Measurements from ENCODE around the gene MAPK8IP2.
"Not testable (repeated sequence)": the region's sequence is repeated elsewhere in the genome, so short reads cannot be mapped to it uniquely, and the experiment has no call there.

DNA sequence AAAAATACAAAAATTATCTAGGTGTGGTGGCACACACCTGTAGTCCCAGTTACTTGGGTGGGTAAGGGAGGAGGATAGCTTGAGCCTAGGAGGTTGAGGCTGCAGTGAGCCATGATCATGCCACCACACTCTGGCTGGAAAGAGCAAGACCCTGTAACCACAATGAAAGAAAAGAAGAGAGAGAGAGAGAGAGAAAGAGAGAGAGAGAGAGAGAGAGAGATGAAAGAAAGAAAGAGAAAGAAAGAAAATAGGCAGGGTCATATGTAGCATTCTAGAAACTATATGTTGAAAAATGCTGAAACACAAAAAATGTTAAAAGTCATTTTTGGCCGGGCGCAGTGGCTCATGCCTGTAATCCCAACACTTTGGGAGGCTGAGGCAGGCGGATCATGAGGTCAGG, 13.7 kb downstream of the MAPK8IP2 start:
- TF ChIP-seq, protein P1, sequence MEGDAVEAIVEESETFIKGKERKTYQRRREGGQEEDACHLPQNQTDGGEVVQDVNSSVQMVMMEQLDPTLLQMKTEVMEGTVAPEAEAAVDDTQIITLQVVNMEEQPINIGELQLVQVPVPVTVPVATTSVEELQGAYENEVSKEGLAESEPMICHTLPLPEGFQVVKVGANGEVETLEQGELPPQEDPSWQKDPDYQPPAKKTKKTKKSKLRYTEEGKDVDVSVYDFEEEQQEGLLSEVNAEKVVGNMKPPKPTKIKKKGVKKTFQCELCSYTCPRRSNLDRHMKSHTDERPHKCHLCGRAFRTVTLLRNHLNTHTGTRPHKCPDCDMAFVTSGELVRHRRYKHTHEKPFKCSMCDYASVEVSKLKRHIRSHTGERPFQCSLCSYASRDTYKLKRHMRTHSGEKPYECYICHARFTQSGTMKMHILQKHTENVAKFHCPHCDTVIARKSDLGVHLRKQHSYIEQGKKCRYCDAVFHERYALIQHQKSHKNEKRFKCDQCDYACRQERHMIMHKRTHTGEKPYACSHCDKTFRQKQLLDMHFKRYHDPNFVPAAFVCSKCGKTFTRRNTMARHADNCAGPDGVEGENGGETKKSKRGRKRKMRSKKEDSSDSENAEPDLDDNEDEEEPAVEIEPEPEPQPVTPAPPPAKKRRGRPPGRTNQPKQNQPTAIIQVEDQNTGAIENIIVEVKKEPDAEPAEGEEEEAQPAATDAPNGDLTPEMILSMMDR (IDR thresholded peaks at IDR 0.05): not testable (repeated sequence)
- TF ChIP-seq POLR2A (IDR thresholded peaks at IDR 0.05): not testable (repeated sequence)
